Measurements from ENCODE around the gene TCEA2. TPM values are rescaled to one million over a fixed set of nuclear protein-coding genes. Genes with fewer than 3 reads are reported as not detected.

Gene TCEA2
- total RNA-seq, 3 donors from 2014 or later (not counting 1 experiment from before 2014, with no cell fraction given) = 25.0 to 28.7 (median 28.5) TPM

- DNase-seq (no peak), ATAC-seq (no peak)
- no peaks in the 10 kb centered on the region for H3K9me3 ChIP-seq (ENCODE audit: control insufficient read depth, insufficient read depth, low read length)
- no peak overlapping the region for H3K4me3 Mint-ChIP-seq
- no peak for TF ChIP-seq CTCF (IDR thresholded peaks at IDR 0.05)
- no peak overlapping the region for H3K27ac ChIP-seq (ENCODE audit: low read length)
- no peak overlapping the region for H3K4me3 ChIP-seq (ENCODE audit: low read length)
- H3K27me3 ChIP-seq (ENCODE audit: control insufficient read depth, insufficient read depth, low read length) = peaks cover 3% of the 10 kb centered on the region
- H3K27ac Mint-ChIP-seq = no peak overlapping the region
- no peaks in the 10 kb centered on the region for H3K36me3 ChIP-seq (ENCODE audit: control insufficient read depth, insufficient read depth, low read length)
- peaks cover 30% of the 10 kb centered on the region for H3K4me1 ChIP-seq (ENCODE audit: control insufficient read depth, insufficient read depth, low read length)
- H3K36me3 Mint-ChIP-seq = no peaks in the 10 kb centered on the region
- peaks cover 0 to 10% of the 10 kb centered on the region in 2 donors for H3K27me3 Mint-ChIP-seq (ENCODE audit: low read depth in 2 of 2)
- 77% methylated on average over 12 of the region's 12 CpGs for WGBS (ENCODE audit: insufficient coverage)
- intact Hi-C loops (cut with micrococcal nuclease) = no loop called here
- no peaks in the 10 kb centered on the region for H3K9me3 Mint-ChIP-seq
- peaks cover 9 to 28% of the 10 kb centered on the region in 2 donors for H3K4me1 Mint-ChIP-seq
Observed at GRCh38 chr20:64058536-64058935, 4.5 kb upstream of the TCEA2 start.

GRCh38 chr20:64062276-64062595 lies 762 bp upstream of the TCEA2 start:
- Mint-ChIP-seq H3K36me3 (no peaks in the 10 kb centered on the region), H3K4me1 (peaks cover 37 to 56% of the 10 kb centered on the region in 2 donors), H3K27me3 (ENCODE audit: low read depth in 2 of 2) (no peaks in the 10 kb centered on the region), H3K4me3 (no peak overlapping the region), H3K9me3 (no peaks in the 10 kb centered on the region), H3K27ac (peak overlapping the region in 1 of 2 donors; percentile 87)
- ATAC-seq (no peak), DNase-seq (no peak)
- intact Hi-C loops (cut with micrococcal nuclease) = no loop called here
- H3K36me3 ChIP-seq (ENCODE audit: control insufficient read depth, insufficient read depth, low read length) = no peaks in the 10 kb centered on the region
- TF ChIP-seq CTCF (IDR thresholded peaks at IDR 0.05) = no peak
- H3K4me3 ChIP-seq (ENCODE audit: low read length) = no peak overlapping the region
- no peaks in the 10 kb centered on the region for H3K27me3 ChIP-seq (ENCODE audit: control insufficient read depth, insufficient read depth, low read length)
- H3K27ac ChIP-seq (ENCODE audit: low read length) = no peak overlapping the region
- 78% methylated on average over 5 of the region's 5 CpGs for WGBS (ENCODE audit: insufficient coverage)
- peaks cover 61% of the 10 kb centered on the region for H3K4me1 ChIP-seq (ENCODE audit: control insufficient read depth, insufficient read depth, low read length)
- no peaks in the 10 kb centered on the region for H3K9me3 ChIP-seq (ENCODE audit: control insufficient read depth, insufficient read depth, low read length)

- peak in 1 of 2 donors; percentile 25 for DNase-seq
- intact Hi-C loops (cut with micrococcal nuclease) = no loop called here
Observed at GRCh38 chr20:64063389-64064144, 569 bp downstream of the TCEA2 start.

More at GRCh38 chr20:64063389-64064144, 569 bp downstream of the TCEA2 start:
- ATAC-seq = no peak
- Histone ChIP-seq H3K4me3 (ENCODE audit: low read length) (peak overlapping the region; percentile 47), H3K9me3 (ENCODE audit: control insufficient read depth, insufficient read depth, low read length) (no peaks in the 10 kb centered on the region), H3K27ac (ENCODE audit: low read length) (no peak overlapping the region), H3K36me3 (ENCODE audit: control insufficient read depth, insufficient read depth, low read length) (no peaks in the 10 kb centered on the region), H3K27me3 (ENCODE audit: control insufficient read depth, insufficient read depth, low read length) (no peaks in the 10 kb centered on the region), H3K4me1 (ENCODE audit: control insufficient read depth, insufficient read depth, low read length) (peaks cover 62% of the 10 kb centered on the region)
- Mint-ChIP-seq H3K27me3 (ENCODE audit: low read depth in 2 of 2) (no peaks in the 10 kb centered on the region), H3K4me3 (peak overlapping the region; percentile 86), H3K4me1 (peaks cover 30 to 56% of the 10 kb centered on the region in 2 donors), H3K36me3 (no peaks in the 10 kb centered on the region), H3K9me3 (no peaks in the 10 kb centered on the region), H3K27ac (peak overlapping the region in 1 of 2 donors; percentile 87)
- 11% methylated on average over 50 of the region's 51 CpGs for WGBS (ENCODE audit: insufficient coverage)
- TF ChIP-seq CTCF (IDR thresholded peaks at IDR 0.05) = no peak

Measured in natural killer cell (primary cell).